Neural cell (in vitro differentiated cells): ENCODE results near the gene CD4.

Experiments used
- CTCF ChIP-seq: fragments of 450-650 bp; IDR thresholded peaks from 2 replicates; pipeline ENCODE4 v1.5.1; 2014; ENCODE audit warnings: antibody characterized with exemption, mild to moderate bottlenecking, moderate library complexity; ENCODE audit not compliant: poor library complexity, severe bottlenecking
- EZH2 ChIP-seq: fragments of 200-600, 300-800 bp; shearing (Covaris generic), sonication (generic); IDR thresholded peaks from 2 replicates; pipeline ENCODE4 v1.6.1; 2014; ENCODE audit warnings: antibody characterized with exemption, low read length, borderline replicate concordance, mild to moderate bottlenecking; ENCODE audit not compliant: insufficient read depth, poor library complexity, severe bottlenecking
- POLR2AphosphoS5 ChIP-seq: IDR thresholded peaks from 2 replicates; pipeline ENCODE4 v1.6.1; 2012
- REST ChIP-seq: IDR thresholded peaks from 2 replicates; pipeline ENCODE4 v1.6.1; 2012; ENCODE audit warnings: borderline replicate concordance

- TF ChIP-seq REST (no peak), CTCF (no peak), EZH2 (no peak), POLR2AphosphoS5 (no peak)
These were observed 38.8 kb upstream of the CD4 start for GRCh38 chr12:6750506-6750905.
